Common myeloid progenitor, CD34-positive (primary cell): Measurements from ENCODE around the gene DLK2.
"Not testable (repeated sequence)": the region's sequence is repeated elsewhere in the genome, so short reads cannot be mapped to it uniquely, and the experiment has no call there.

Experiments used
- CTCF ChIA-PET: fragments of 350-600 bp; sonication (Branson Sonifier 250); formaldehyde crosslinking; loops from one replicate; lab custom pipeline; 2021; ENCODE audit warnings: antibody characterized with exemption; lab: Charles Lee
- POLR2A ChIA-PET: fragments of 350-600 bp; sonication (Branson Sonifier 250); formaldehyde crosslinking; loops from one replicate; lab custom pipeline; 2021; ENCODE audit warnings: antibody characterized with exemption; lab: Charles Lee
- DNase-seq, 3 donors: peaks; one replicate each; pipeline versions ENCODE4 v3.0.0 to v3.0.0-alpha.2; 2013
- H3K27ac ChIP-seq, 2 experiments: 1 replicate in 1 of 2; 2 replicates in 1 of 2; pipeline ENCODE4 v1.7.0; 2013; ENCODE audit warnings: inconsistent platforms in 2 of 2, low read length in 2 of 2, mild to moderate bottlenecking in 2 of 2, low read depth in 1 of 2, moderate library complexity in 1 of 2; ENCODE audit not compliant: severe bottlenecking in 2 of 2, insufficient read depth in 1 of 2, poor library complexity in 1 of 2
- H3K27me3 ChIP-seq, 5 experiments: replicated peaks in 2 of 5; 1 replicate in 3 of 5; 2 replicates in 2 of 5; pipeline versions ENCODE4 v1.6.1 to v1.7.0; 2013; ENCODE audit warnings: low read length in 4 of 5, mild to moderate bottlenecking in 2 of 5, moderate library complexity in 2 of 5, inconsistent platforms in 1 of 5; ENCODE audit not compliant: insufficient read depth in 5 of 5, control insufficient read depth in 4 of 5
- H3K36me3 ChIP-seq, 4 experiments: 1 replicate in 2 of 4; 2 replicates in 2 of 4; pipeline versions ENCODE4 v1.6.1 to v1.7.0; 2013; ENCODE audit warnings: low read length in 3 of 4, control low read depth in 1 of 4, mild to moderate bottlenecking in 1 of 4; ENCODE audit not compliant: control insufficient read depth in 4 of 4, insufficient read depth in 4 of 4
- H3K4me1 ChIP-seq, 4 experiments: 1 replicate in 3 of 4; 2 replicates in 1 of 4; pipeline versions ENCODE4 v1.6.1 to v1.7.1; 2013; ENCODE audit warnings: low read length in 3 of 4, mild to moderate bottlenecking in 3 of 4, control low read depth in 1 of 4, inconsistent platforms in 1 of 4, moderate library complexity in 1 of 4; ENCODE audit not compliant: control insufficient read depth in 4 of 4, insufficient read depth in 4 of 4; ENCODE audit errors: control extremely low read depth in 1 of 4
- H3K4me3 ChIP-seq, 7 experiments: 1 replicate in 4 of 7; 2 replicates in 3 of 7; pipeline versions ENCODE4 v1.5.1 to v1.7.0; 2013; ENCODE audit warnings: mild to moderate bottlenecking in 7 of 7, low read length in 6 of 7, moderate library complexity in 6 of 7, inconsistent platforms in 2 of 7, low read depth in 2 of 7, control low read depth in 1 of 7; ENCODE audit not compliant: insufficient read depth in 4 of 7, control insufficient read depth in 1 of 7; ENCODE audit errors: extremely low read depth in 1 of 7
- H3K9me3 ChIP-seq, 5 experiments: 1 replicate in 4 of 5; 2 replicates in 1 of 5; pipeline versions ENCODE4 v1.6.1 to v1.7.1; 2013; ENCODE audit warnings: low read length in 4 of 5, mild to moderate bottlenecking in 2 of 5, inconsistent platforms in 1 of 5, low read depth in 1 of 5, moderate library complexity in 1 of 5; ENCODE audit not compliant: control insufficient read depth in 4 of 5, insufficient read depth in 2 of 5; ENCODE audit errors: control extremely low read depth in 1 of 5
- WGBS: methylation state at CpG from one replicate; pipeline ENCODE4 v1.1.5; 2013; ENCODE audit not compliant: insufficient coverage; 5-methylcytosine and 5-hydroxymethylcytosine counted together

Gene DLK2

DNA sequence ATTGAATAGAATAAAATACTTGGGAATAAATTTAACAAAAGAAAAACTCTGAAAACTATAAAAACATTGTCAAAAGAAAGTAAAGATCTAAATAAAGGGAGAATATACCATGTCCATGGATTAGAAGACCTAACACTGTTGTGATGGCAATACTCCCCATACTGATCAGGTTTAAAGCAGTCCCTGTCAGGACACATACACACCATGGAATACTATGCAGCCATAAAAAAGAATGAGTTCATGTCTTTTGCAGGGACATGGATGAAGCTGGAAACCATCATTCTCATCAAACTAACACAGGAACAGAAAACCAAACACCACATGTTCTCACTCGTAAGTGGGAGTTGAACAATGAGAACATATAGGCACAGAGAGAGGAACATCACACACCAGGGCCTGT lies 44.6 kb downstream of the DLK2 start:
- H3K36me3 ChIP-seq, H3K27me3 ChIP-seq, H3K4me1 ChIP-seq, H3K4me3 ChIP-seq, H3K27ac ChIP-seq, POLR2A ChIA-PET, DNase-seq: not testable (repeated sequence)
- no CpG with 5 or more reads among the region's 1 CpG for WGBS
- CTCF ChIA-PET = interaction anchor here (1.4 kb wide), 1 partner anchor 15 kb away, joined by 3 read pairs; no protein-coding TSS in a partner anchor
- peaks cover 0 to 12% (median 7%) of the 10 kb centered on the region in 5 experiments for H3K9me3 ChIP-seq

DNA sequence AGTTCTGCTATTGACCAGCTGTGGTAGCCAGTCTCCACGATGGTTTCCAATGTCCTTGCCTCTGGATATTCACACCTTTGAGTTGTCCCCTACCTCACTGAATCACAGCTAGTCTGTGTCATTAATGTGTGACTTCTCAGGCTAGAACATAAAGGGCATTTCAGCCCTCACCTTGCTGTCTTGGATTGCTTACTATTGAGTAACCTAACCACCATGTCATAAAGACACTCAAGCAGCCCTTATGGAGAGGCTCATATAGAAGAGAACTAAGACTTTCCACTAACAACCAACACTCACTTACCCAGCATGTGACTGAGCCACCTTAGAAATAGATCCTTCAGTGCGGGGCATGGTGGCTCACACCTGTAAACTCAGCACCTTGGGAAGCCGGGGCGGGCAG lies 47.1 kb downstream of the DLK2 start:
- 94% methylated on average over 3 of the region's 4 CpGs for WGBS
- peaks cover 0 to 9% (median 6%) of the 10 kb centered on the region in 5 experiments for H3K9me3 ChIP-seq
- H3K4me3 ChIP-seq = no peak overlapping the region
- POLR2A ChIA-PET = no interaction called here
- H3K27me3 ChIP-seq = peaks cover 0 to 16% (median 6%) of the 10 kb centered on the region in 5 experiments
- no peak for DNase-seq
- CTCF ChIA-PET = interaction anchor here (0.5 kb wide), 1 partner anchor 257 kb away, joined by 3 read pairs; no protein-coding TSS in a partner anchor
- no peak overlapping the region for H3K27ac ChIP-seq
- no peaks in the 10 kb centered on the region for H3K4me1 ChIP-seq
- no peaks in the 10 kb centered on the region for H3K36me3 ChIP-seq

DNA sequence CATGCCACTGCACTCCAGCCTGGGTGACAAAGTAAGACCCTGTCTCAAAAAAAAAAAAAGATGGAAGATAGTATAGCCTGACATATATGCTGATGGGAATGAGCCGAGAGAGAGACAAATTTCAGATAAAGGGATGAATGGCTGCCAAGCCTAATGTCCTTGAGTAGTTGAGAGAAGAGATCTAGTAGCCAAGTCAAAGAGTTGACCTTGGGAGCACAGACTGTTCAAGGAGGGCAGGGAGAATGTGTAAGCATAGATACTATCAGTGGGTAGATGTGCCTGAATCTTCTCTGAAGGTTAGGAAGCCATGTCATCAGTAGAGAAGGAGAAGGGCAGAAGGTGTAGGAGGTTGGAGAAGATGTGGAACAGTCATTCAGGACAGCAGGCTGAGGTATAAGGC lies 48.1 kb downstream of the DLK2 start:
- Histone ChIP-seq H3K27me3 (peaks cover 0 to 17% (median 3%) of the 10 kb centered on the region in 5 experiments), H3K9me3 (no peaks in the 10 kb centered on the region), H3K4me3 (no peak overlapping the region), H3K27ac (no peak overlapping the region), H3K4me1 (no peaks in the 10 kb centered on the region), H3K36me3 (no peaks in the 10 kb centered on the region)
- WGBS = 100% methylated on average over 1 of the region's 1 CpG
- CTCF ChIA-PET = no interaction called here
- DNase-seq = no peak
- POLR2A ChIA-PET = no interaction called here

DNA sequence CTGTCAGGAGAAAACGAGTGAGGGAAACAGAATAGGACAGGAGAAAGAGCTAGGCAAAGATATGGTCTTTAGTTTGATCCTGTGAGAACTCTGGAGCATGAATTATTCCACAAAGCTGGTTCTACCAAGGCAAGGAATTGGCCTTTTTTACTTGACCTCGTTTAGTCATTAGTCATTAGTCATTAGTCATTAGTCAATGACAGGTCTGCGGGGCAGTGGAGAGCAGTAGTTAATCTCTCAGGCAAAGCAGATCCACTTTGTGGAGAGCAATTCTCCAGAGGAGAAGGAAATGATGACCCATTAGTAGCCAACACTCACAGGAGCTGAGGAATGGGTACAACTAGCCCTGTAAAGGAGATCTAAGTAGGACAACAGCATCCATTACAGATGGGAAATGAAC lies 50.0 kb downstream of the DLK2 start:
- CTCF ChIA-PET = interaction anchor here (1.3 kb wide), 1 partner anchor 24 kb away, joined by 3 read pairs; no protein-coding TSS in a partner anchor
- no peak for DNase-seq
- H3K27me3 ChIP-seq = peaks cover 0 to 19% (median 7%) of the 10 kb centered on the region in 5 experiments
- no peak overlapping the region for H3K27ac ChIP-seq
- no peaks in the 10 kb centered on the region for H3K9me3 ChIP-seq
- 68% methylated on average over 3 of the region's 3 CpGs for WGBS
- H3K4me1 ChIP-seq = no peaks in the 10 kb centered on the region
- no peaks in the 10 kb centered on the region for H3K36me3 ChIP-seq
- POLR2A ChIA-PET = interaction anchor here (0.6 kb wide), 1 partner anchor 34 kb away, joined by 3 read pairs; no protein-coding TSS in a partner anchor
- no peak overlapping the region for H3K4me3 ChIP-seq

DNA sequence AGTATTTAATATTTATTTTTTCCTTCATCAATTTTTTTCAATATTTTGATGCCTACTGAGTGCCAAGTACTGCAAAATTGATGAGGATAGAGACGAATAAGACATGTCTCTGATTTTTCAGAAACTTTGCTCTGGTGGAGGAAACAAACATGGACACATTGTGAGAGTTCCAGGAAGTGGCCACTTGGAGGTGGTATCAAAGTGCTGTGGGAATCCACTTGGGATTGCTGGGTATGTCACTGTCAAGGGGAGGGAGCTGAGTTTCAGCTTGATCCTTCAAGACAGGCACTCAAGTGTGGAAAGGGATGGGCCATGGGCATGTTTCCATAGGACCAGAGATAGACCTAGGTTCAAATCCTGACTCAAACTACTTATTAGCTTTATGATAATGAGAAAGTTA lies 52.5 kb downstream of the DLK2 start:
- Histone ChIP-seq H3K27ac (no peak overlapping the region), H3K4me3 (no peak overlapping the region), H3K9me3 (no peaks in the 10 kb centered on the region), H3K36me3 (no peaks in the 10 kb centered on the region), H3K4me1 (no peaks in the 10 kb centered on the region), H3K27me3 (peaks cover 0 to 26% (median 13%) of the 10 kb centered on the region in 5 experiments)
- CTCF ChIA-PET = interaction anchor here (1.3 to 1.4 kb wide), 2 partner anchors 9 to 16 kb away, joined by 3 read pairs; no protein-coding TSS in a partner anchor
- POLR2A ChIA-PET = no interaction called here
- 75% methylated on average over 1 of the region's 1 CpG for WGBS
- DNase-seq = no peak

DNA sequence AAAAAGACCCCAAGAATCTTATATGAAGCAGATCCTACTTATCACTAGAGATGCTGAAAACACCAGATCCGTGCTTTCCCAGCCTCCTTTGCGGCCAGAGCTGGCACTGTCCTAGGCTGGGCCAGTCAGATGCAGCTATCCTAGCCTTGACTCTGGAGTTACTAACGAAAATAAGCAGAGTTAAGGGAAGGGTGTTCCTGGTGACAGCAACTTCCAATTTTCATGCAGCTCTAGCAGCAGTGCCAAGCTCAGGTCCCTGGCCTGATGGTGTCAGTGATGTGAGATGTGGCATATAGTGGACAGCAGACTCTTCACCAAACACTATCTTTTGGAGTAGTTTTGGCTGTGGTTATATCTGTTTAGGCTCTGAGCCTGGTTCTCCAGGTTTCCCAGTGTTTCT lies 53.6 kb downstream of the DLK2 start:
- H3K4me1 ChIP-seq = no peaks in the 10 kb centered on the region
- H3K4me3 ChIP-seq = no peak overlapping the region
- POLR2A ChIA-PET = interaction anchor here (0.9 kb wide), 1 partner anchor 68 kb away, joined by 4 read pairs; no protein-coding TSS in a partner anchor
- peaks cover 0 to 25% (median 13%) of the 10 kb centered on the region in 5 experiments for H3K27me3 ChIP-seq
- WGBS = 93% methylated on average over 3 of the region's 3 CpGs
- CTCF ChIA-PET = interaction anchor here (0.7 kb wide), 1 partner anchor 12 kb away, joined by 3 read pairs; no protein-coding TSS in a partner anchor
- no peak overlapping the region for H3K27ac ChIP-seq
- H3K9me3 ChIP-seq = no peaks in the 10 kb centered on the region
- DNase-seq = no peak
- no peaks in the 10 kb centered on the region for H3K36me3 ChIP-seq
